GM12878 (cell line): ENCODE data around the gene ZBTB9. TPM values are rescaled to one million over a fixed set of nuclear protein-coding genes. Genes with fewer than 3 reads are reported as not detected.

Experiments
- ASH2L ChIP-seq: fragments of 300-600, 200-600 bp; sonication (generic); IDR thresholded peaks from 2 replicates; pipeline ENCODE4 v1.6.1; 2017; ENCODE audit warnings: low read depth, mild to moderate bottlenecking, borderline replicate concordance
- CEBPB ChIP-seq, 2 experiments: fragments of 150-350 bp in 1 of 2; IDR thresholded peaks; 2 replicates each; pipeline ENCODE4 v1.6.1; 2012 to 2014; ENCODE audit warnings: low read depth in 2 of 2, low read length in 2 of 2, borderline replicate concordance in 1 of 2, inconsistent platforms in 1 of 2
- E4F1 ChIP-seq: fragments of 450-650 bp; IDR thresholded peaks from 2 replicates; pipeline ENCODE4 v1.6.1; 2018; ENCODE audit warnings: borderline replicate concordance, mild to moderate bottlenecking; ENCODE audit not compliant: partially characterized antibody
- JUND ChIP-seq: IDR thresholded peaks from 2 replicates; pipeline ENCODE4 v1.6.1; 2012; ENCODE audit warnings: low read depth, mild to moderate bottlenecking, low read length, improper control_type of control experiment, moderate library complexity
- MAX ChIP-seq: IDR thresholded peaks from 2 replicates; pipeline ENCODE4 v1.6.1; 2012; ENCODE audit warnings: low read depth, low read length, improper control_type of control experiment
- NFXL1 ChIP-seq: fragments of 450-650 bp; IDR thresholded peaks from 2 replicates; pipeline ENCODE4 v1.6.1; 2017; ENCODE audit warnings: antibody characterized with exemption, mild to moderate bottlenecking, borderline replicate concordance
- PKNOX1 ChIP-seq: fragments of 450-650 bp; IDR thresholded peaks from 2 replicates; pipeline ENCODE4 v1.6.1; 2016; ENCODE audit warnings: mild to moderate bottlenecking
- POLR2AphosphoS2 ChIP-seq: IDR thresholded peaks from 2 replicates; pipeline ENCODE4 v1.6.1; 2011; ENCODE audit warnings: low read depth, mild to moderate bottlenecking, low read length, improper control_type of control experiment, moderate library complexity
- PRDM15 ChIP-seq: fragments of 450-650 bp; formaldehyde crosslinking; IDR thresholded peaks from 2 replicates; pipeline ENCODE4 v1.4.0; 2020; ENCODE audit warnings: mild to moderate bottlenecking, moderate library complexity
- RUNX3 ChIP-seq: IDR thresholded peaks from 2 replicates; pipeline ENCODE4 v1.6.1; 2012; ENCODE audit warnings: low read length, inconsistent platforms
- SMC3 ChIP-seq: IDR thresholded peaks from 2 replicates; pipeline ENCODE4 v1.6.1; 2011; ENCODE audit warnings: low read length, improper control_type of control experiment, borderline replicate concordance
- USF1 ChIP-seq: IDR thresholded peaks from 2 replicates; pipeline ENCODE4 v1.6.1; 2011; ENCODE audit warnings: borderline replicate concordance, low read depth, mild to moderate bottlenecking, moderate library complexity, mixed read lengths, low read length; ENCODE audit not compliant: insufficient read depth; ENCODE audit errors: extremely low read length
- WRNIP1 ChIP-seq: IDR thresholded peaks from 2 replicates; pipeline ENCODE4 v1.6.1; 2011; ENCODE audit warnings: low read depth, low read length, improper control_type of control experiment, borderline replicate concordance
- ZNF207 ChIP-seq: fragments of 450-650 bp; IDR thresholded peaks from 2 replicates; pipeline ENCODE4 v1.6.1; 2014; ENCODE audit warnings: antibody characterized with exemption, mild to moderate bottlenecking, borderline replicate concordance
- ZNF24 ChIP-seq: fragments of 450-650 bp; IDR thresholded peaks from 2 replicates; pipeline ENCODE4 v1.6.1; 2017; ENCODE audit warnings: antibody characterized with exemption, mild to moderate bottlenecking
- ZNF592 ChIP-seq: fragments of 450-650 bp; IDR thresholded peaks from 2 replicates; pipeline ENCODE4 v1.6.1; 2017; ENCODE audit warnings: mild to moderate bottlenecking, moderate library complexity
- polyA plus RNA-seq, 11 experiments: library from polyadenylated mRNA; depleted of rRNA in 4 of 11; unstranded in 6 of 11; stranded (reverse) in 5 of 11; fragments of >200 nt; fragmentation: Nextera tagmentation in 4 of 11; fragmentation: Illumina TruSeq in 1 of 11; extraction: Ambion mirVana in 4 of 11; extraction: Trizol in 1 of 11; gene quantifications; 1 replicate in 1 of 11; 2 replicates in 10 of 11; pipeline versions ENCODE4 v1.2.1 to v1.2.3, GENCODE V29; 2011 to 2016; ENCODE audit warnings: inconsistent platforms in 2 of 11, missing spikeins in 2 of 11, low read depth in 1 of 11
- total RNA-seq, 4 experiments: library from RNA; depleted of rRNA in 3 of 4; stranded (reverse); fragments of >200 nt in 3 of 4; fragmentation: Illumina TruSeq in 1 of 4; extraction: Trizol in 1 of 4; gene quantifications; 2 replicates each; pipeline versions ENCODE4 v1.2.1 to v1.2.3, GENCODE V29; 2013 to 2021

Gene ZBTB9
- total and polyA plus RNA-seq, 10 of the 15 experiments (the other 5 are each of a cell fraction or from before 2014, with no cell fraction given), result 1.5 to 12.7 (median 6.9) TPM

GRCh38 chr6:33410050-33410710 is 44.2 kb upstream of the ZBTB9 start (continued):
- TF ChIP-seq ZNF592 (no peak), USF1 (no peak), ASH2L (no peak), PRDM15 (CRISPR knock-in tag) (no peak), MAX (peak; percentile 80), ZNF24 (no peak), RUNX3 (no peak), JUND (no peak), NFXL1 (no peak), POLR2AphosphoS2 (peak; percentile 95), PKNOX1 (peak; percentile 85), SMC3 (no peak), ZNF207 (peak; percentile 53; the same call in 1 of the 2 replicates), WRNIP1 (no peak), E4F1 (no peak), CEBPB (IDR thresholded peaks at IDR 0.05; ENCODE audit: borderline replicate concordance in 1 of 2, low read depth in 2 of 2, low read length in 2 of 2) (no peak)
